GM20000 (cell line): ENCODE measurements around the gene ZMIZ2.
A peak's percentile ranks its signal among the peaks of the same experiment; 100 is the strongest.
"Not testable (repeated sequence)": the region's sequence is repeated elsewhere in the genome, so short reads cannot be mapped to it uniquely, and the experiment has no call there.

Source experiments
- DNase-seq: peaks from one replicate; pipeline ENCODE4 v3.0.0; 2012; ENCODE audit warnings: low spot score
- CTCF ChIP-seq: IDR thresholded peaks from 2 replicates; pipeline ENCODE4 v1.5.1; 2012; ENCODE audit warnings: mild to moderate bottlenecking, control low read depth; ENCODE audit errors: extremely low read depth, missing control alignments

ZMIZ2 gene, protein sequence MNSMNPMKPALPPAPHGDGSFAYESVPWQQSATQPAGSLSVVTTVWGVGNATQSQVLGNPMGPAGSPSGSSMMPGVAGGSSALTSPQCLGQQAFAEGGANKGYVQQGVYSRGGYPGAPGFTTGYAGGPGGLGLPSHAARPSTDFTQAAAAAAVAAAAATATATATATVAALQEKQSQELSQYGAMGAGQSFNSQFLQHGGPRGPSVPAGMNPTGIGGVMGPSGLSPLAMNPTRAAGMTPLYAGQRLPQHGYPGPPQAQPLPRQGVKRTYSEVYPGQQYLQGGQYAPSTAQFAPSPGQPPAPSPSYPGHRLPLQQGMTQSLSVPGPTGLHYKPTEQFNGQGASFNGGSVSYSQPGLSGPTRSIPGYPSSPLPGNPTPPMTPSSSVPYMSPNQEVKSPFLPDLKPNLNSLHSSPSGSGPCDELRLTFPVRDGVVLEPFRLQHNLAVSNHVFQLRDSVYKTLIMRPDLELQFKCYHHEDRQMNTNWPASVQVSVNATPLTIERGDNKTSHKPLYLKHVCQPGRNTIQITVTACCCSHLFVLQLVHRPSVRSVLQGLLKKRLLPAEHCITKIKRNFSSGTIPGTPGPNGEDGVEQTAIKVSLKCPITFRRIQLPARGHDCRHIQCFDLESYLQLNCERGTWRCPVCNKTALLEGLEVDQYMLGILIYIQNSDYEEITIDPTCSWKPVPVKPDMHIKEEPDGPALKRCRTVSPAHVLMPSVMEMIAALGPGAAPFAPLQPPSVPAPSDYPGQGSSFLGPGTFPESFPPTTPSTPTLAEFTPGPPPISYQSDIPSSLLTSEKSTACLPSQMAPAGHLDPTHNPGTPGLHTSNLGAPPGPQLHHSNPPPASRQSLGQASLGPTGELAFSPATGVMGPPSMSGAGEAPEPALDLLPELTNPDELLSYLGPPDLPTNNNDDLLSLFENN

GRCh38 chr7:44748045-44748947 is at the start of gene ZMIZ2:
ZMIZ2 (plus strand) TSS chr7:44748847; CDS start chr7:44756250, 7,403 bp downstream.
- DNase-seq = peak; percentile 98
- no peak for TF ChIP-seq CTCF

- not testable (repeated sequence) for DNase-seq
Measured at GRCh38 chr7:44699598-44699997, 49.0 kb upstream of the ZMIZ2 start.

DNA sequence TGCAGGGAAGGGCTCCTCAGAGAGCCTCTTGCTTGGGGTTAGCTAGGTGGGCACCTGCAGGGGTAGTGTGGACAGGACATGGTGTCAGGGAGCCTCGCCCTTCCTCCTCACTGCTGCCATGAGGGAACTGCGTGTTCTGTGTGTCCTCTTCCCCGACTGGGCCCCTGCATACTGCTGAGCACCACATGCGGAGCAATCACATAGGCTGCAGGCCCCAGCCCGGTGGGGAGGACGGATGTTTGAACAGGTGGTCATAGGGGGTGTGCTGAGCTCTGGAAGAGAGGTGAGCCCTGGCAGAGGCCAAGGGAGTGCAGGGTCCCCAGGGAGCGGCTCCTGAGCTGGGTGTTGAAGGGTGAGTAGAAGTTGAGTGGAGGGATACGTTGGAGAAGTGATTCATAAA is 48.3 kb upstream of the ZMIZ2 start:
- TF ChIP-seq CTCF = no peak
- no peak for DNase-seq

DNA sequence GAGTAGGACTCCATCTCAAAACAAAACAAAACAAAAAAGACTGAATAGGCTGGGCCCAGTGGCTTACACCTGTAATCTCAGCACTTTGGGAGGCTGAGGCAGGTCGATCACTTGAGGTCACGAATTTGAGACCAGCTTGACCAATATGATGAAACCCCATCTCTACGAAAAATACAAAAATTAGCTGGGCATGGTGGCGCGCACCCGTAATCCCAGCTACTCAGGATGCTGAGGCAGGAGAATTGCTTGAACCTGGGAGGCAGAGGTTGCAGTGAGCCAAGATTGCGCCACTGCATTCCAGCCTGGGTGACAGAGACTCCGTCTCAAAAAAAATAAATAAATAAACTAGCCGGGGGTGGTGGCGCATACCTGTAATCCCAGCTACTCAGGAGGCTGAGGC is 45.3 kb upstream of the ZMIZ2 start:
- DNase-seq = not testable (repeated sequence)

GRCh38 chr7:44703921-44704320 is 44.7 kb upstream of the ZMIZ2 start:
- no peak for TF ChIP-seq CTCF
- no peak for DNase-seq

GRCh38 chr7:44705434-44705833 is 43.2 kb upstream of the ZMIZ2 start:
- no peak for TF ChIP-seq CTCF
- no peak for DNase-seq

DNA sequence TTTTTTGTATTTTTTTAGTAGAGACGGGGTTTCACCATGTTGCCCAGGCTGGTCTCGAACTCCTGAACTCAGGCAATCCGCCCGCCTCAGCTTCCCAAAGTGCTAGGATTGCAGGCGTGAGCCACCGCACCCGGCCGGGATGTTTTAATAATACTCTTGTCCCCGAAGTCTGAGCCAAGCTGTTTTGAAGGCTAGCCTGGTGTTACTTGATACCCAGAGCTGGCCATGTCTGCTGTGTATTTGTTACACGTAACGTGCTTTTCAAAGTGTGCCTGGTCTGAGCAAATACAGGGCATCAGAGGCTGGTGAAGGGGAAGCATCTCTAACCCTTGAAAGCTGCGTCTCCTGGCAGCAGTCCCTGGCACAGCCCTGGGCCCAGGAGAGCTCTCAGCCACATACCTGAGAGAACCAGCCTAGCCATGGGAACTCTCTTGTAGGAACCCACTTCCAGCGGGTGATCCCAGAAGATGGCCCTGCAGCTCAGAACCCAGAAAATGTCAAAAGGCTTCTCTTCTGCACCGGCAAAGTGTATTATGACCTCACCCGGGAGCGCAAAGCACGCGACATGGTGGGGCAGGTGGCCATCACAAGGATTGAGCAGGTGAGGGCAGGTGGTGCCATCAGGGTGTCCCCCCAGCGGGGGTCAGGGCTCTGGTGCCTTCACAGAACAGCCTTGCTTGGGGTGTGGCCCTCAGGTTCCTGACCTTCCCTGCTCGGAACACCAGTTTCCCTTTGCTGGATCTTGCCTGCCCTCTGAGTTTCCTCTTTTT is 41.7 kb upstream of the ZMIZ2 start:
- DNase-seq = no peak
- no peak for TF ChIP-seq CTCF
